ENCODE measurements around the gene ZSCAN26.
"Not testable (repeated sequence)": the region's sequence is repeated elsewhere in the genome, so short reads cannot be mapped to it uniquely, and the experiment has no call there.

ZSCAN26 gene

DNA sequence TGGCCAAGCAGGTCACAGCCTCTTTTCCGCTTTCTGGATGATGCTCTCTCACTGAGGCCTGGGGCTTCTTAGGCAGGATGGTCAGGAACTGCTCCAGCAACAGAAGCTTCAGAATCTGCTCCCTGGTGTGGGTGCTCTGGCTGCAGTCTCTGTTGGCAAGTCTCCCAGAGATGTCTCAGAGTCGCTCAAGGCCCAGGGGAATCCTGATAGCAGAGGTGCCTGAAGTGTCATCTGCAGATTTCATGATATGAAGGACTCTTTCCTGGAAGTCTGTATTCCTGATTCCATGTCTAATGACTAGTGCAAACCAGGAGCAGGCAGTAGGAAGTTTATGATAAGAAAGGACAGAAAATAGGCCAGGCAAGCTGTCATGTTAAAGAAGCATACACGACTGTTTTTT, 48.7 kb downstream of the ZSCAN26 start:
- CTCF ChIA-PET: interaction anchor here (1.0 to 1.4 kb wide), 2 partner anchors 13 to 19 kb away, joined by 3 to 4 read pairs; no protein-coding TSS in a partner anchor
- H3K9me3 ChIP-seq (ENCODE audit: control extremely low read depth in 1 of 5, control insufficient read depth in 4 of 5, insufficient read depth in 2 of 5, low read depth in 1 of 5, low read length in 4 of 5): peaks cover 0 to 7% (median 0%) of the 10 kb centered on the region in 5 experiments
- no peaks in the 10 kb centered on the region for H3K4me1 ChIP-seq (ENCODE audit: control extremely low read depth in 1 of 4, control insufficient read depth in 4 of 4, insufficient read depth in 4 of 4, low read length in 3 of 4)
- H3K36me3 ChIP-seq (ENCODE audit: control insufficient read depth in 4 of 4, insufficient read depth in 4 of 4, low read length in 3 of 4): peaks cover 0 to 4% (median 0%) of the 10 kb centered on the region in 4 experiments
- no peak for DNase-seq
- WGBS (ENCODE audit: insufficient coverage): 86% methylated on average over 3 of the region's 3 CpGs
- no peak overlapping the region for H3K4me3 ChIP-seq (ENCODE audit: control insufficient read depth in 1 of 7, extremely low read depth in 1 of 7, insufficient read depth in 4 of 7, low read depth in 2 of 7, low read length in 6 of 7)
- H3K27me3 ChIP-seq (replicated peaks in 2 of 5; ENCODE audit: control insufficient read depth in 4 of 5, insufficient read depth in 5 of 5, low read length in 4 of 5): no peaks in the 10 kb centered on the region
- H3K27ac ChIP-seq (ENCODE audit: insufficient read depth in 1 of 2, low read depth in 1 of 2, low read length in 2 of 2, poor library complexity in 1 of 2, severe bottlenecking in 2 of 2): no peak overlapping the region
- POLR2A ChIA-PET: interaction anchor here (0.7 kb wide), 1 partner anchor 1178 kb away, joined by 4 read pairs; no protein-coding TSS in a partner anchor

DNA sequence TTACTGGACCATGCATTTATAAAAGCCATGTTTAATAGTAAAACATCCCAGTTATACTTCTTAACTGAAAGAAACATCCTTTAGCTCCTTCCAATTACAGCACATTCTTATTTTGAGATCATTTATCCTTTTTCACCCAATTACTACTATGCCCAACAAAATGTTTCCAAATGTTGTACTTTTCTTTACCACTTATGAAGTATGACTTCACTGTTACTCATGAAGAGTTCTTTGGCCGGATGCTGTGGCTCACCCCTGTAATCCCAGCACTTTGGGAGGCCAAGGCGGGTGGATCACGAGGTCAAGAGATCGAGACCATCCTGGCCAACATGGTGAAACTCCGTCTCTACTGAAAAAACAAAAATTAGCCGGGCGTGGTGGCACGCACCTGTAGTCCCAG, 50.9 kb downstream of the ZSCAN26 start:
- peaks cover 0 to 14% (median 3%) of the 10 kb centered on the region in 5 experiments for H3K9me3 ChIP-seq (ENCODE audit: control extremely low read depth in 1 of 5, control insufficient read depth in 4 of 5, insufficient read depth in 2 of 5, low read depth in 1 of 5, low read length in 4 of 5)
- H3K4me3 ChIP-seq (ENCODE audit: control insufficient read depth in 1 of 7, extremely low read depth in 1 of 7, insufficient read depth in 4 of 7, low read depth in 2 of 7, low read length in 6 of 7); H3K27me3 ChIP-seq (replicated peaks in 2 of 5; ENCODE audit: control insufficient read depth in 4 of 5, insufficient read depth in 5 of 5, low read length in 4 of 5); CTCF ChIA-PET; H3K27ac ChIP-seq (ENCODE audit: insufficient read depth in 1 of 2, low read depth in 1 of 2, low read length in 2 of 2, poor library complexity in 1 of 2, severe bottlenecking in 2 of 2); POLR2A ChIA-PET; DNase-seq; H3K4me1 ChIP-seq (ENCODE audit: control extremely low read depth in 1 of 4, control insufficient read depth in 4 of 4, insufficient read depth in 4 of 4, low read length in 3 of 4); H3K36me3 ChIP-seq (ENCODE audit: control insufficient read depth in 4 of 4, insufficient read depth in 4 of 4, low read length in 3 of 4): not testable (repeated sequence)
- 100% methylated on average over 1 of the region's 8 CpGs for WGBS (ENCODE audit: insufficient coverage)

DNA sequence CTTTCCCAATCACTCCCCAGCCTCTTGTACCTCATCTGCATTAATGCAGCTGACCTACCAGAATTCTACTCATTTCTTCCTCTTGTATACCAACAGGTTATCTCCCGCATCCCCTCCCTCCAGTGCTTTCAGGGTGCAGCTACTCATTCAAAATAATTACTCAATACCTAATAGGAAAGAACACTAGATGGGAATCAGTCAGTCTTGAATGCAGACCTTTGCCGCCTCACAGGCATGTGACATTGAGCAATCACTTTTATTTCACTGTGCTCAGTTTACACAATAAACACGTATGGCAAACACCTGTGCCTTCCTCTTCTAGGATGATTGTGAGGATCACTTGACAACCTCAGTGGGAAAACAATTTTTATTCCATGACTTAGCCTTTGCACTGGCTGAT, 55.7 kb downstream of the ZSCAN26 start:
- ChIA-PET POLR2A (no interaction called here), CTCF (interaction anchor here (1.1 kb wide), 1 partner anchor 10 kb away, joined by 3 read pairs; no protein-coding TSS in a partner anchor)
- DNase-seq: no peak
- Histone ChIP-seq H3K27me3 (replicated peaks in 2 of 5; ENCODE audit: control insufficient read depth in 4 of 5, insufficient read depth in 5 of 5, low read length in 4 of 5) (no peaks in the 10 kb centered on the region), H3K27ac (ENCODE audit: insufficient read depth in 1 of 2, low read depth in 1 of 2, low read length in 2 of 2, poor library complexity in 1 of 2, severe bottlenecking in 2 of 2) (no peak overlapping the region), H3K4me1 (ENCODE audit: control extremely low read depth in 1 of 4, control insufficient read depth in 4 of 4, insufficient read depth in 4 of 4, low read length in 3 of 4) (no peaks in the 10 kb centered on the region), H3K4me3 (ENCODE audit: control insufficient read depth in 1 of 7, extremely low read depth in 1 of 7, insufficient read depth in 4 of 7, low read depth in 2 of 7, low read length in 6 of 7) (no peak overlapping the region), H3K9me3 (ENCODE audit: control extremely low read depth in 1 of 5, control insufficient read depth in 4 of 5, insufficient read depth in 2 of 5, low read depth in 1 of 5, low read length in 4 of 5) (peaks cover 7 to 54% (median 31%) of the 10 kb centered on the region in 5 experiments), H3K36me3 (ENCODE audit: control insufficient read depth in 4 of 4, insufficient read depth in 4 of 4, low read length in 3 of 4) (peaks cover 20 to 48% (median 23%) of the 10 kb centered on the region in 4 experiments)
- WGBS (ENCODE audit: insufficient coverage): 100% methylated on average over 3 of the region's 3 CpGs

DNA sequence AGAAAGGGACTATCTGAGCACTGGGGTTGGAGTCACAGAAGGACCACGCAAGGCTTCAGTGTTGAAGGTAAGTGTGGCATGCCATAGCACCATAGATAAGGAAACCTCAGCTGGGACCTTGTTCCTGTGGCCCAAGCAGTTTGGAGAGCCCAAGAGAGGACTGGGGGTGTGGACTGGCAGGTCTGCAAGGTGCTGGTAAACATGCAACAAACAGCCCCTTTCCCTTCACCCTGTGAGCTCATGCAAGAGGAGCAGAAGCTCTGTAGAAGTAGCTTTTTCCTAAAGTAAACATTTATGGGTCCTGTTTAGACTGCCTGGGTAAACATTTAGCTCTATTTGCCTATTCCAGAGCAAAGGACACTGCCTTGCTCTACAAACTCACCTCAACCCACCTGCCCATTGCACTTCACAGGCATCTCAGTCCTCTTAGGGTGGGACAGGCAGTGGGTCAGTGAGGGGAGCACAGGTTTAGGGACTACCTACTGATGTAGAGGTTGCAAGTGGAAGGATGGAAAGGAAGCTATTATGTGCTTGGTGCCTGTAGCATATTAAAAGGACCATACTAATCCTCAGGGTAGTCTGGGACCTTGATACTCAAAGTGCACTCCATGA, 57.0 kb downstream of the ZSCAN26 start:
- no peak overlapping the region for H3K4me3 ChIP-seq (ENCODE audit: control insufficient read depth in 1 of 7, extremely low read depth in 1 of 7, insufficient read depth in 4 of 7, low read depth in 2 of 7, low read length in 6 of 7)
- no peak overlapping the region for H3K27ac ChIP-seq (ENCODE audit: insufficient read depth in 1 of 2, low read depth in 1 of 2, low read length in 2 of 2, poor library complexity in 1 of 2, severe bottlenecking in 2 of 2)
- peaks cover 7 to 57% (median 33%) of the 10 kb centered on the region in 5 experiments for H3K9me3 ChIP-seq (ENCODE audit: control extremely low read depth in 1 of 5, control insufficient read depth in 4 of 5, insufficient read depth in 2 of 5, low read depth in 1 of 5, low read length in 4 of 5)
- CTCF ChIA-PET: interaction anchor here (0.9 to 1.2 kb wide), 2 partner anchors 23 to 31 kb away, joined by 3 read pairs; no protein-coding TSS in a partner anchor
- H3K4me1 ChIP-seq (ENCODE audit: control extremely low read depth in 1 of 4, control insufficient read depth in 4 of 4, insufficient read depth in 4 of 4, low read length in 3 of 4): no peaks in the 10 kb centered on the region
- H3K36me3 ChIP-seq (ENCODE audit: control insufficient read depth in 4 of 4, insufficient read depth in 4 of 4, low read length in 3 of 4): peaks cover 20 to 51% (median 24%) of the 10 kb centered on the region in 4 experiments
- 100% methylated on average over 1 of the region's 1 CpG for WGBS (ENCODE audit: insufficient coverage)
- POLR2A ChIA-PET: interaction anchor here (1.2 kb wide), 1 partner anchor 11 kb away, joined by 3 read pairs; no protein-coding TSS in a partner anchor
- H3K27me3 ChIP-seq (replicated peaks in 2 of 5; ENCODE audit: control insufficient read depth in 4 of 5, insufficient read depth in 5 of 5, low read length in 4 of 5): no peaks in the 10 kb centered on the region
- no peak for DNase-seq

DNA sequence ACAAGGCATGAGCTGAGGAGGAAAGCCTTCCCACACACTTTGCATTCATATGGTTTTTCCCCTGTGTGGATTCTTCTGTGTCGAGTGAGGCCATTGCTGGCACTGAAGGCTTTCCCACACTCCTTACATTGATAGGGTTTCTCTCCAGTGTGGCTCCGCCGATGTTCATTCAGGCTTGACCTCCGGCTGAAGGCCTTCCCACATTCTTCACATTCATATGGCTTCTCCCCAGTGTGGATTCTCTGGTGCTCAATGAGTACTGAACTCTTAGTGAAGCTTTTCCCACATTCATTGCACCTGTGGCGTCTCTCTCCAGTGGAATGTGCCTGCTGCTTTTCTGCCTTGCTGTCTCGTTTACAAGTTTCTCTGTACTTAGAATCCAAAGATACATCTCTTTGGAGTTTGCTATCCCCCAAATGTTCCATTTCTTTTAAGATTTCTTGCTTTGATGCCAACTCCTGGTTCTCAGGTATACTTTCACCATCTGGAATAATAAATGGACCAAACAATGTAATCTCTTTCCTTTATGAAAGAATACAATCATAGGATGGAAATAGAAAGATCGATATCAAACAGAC, 59.5 kb downstream of the ZSCAN26 start:
- CTCF ChIA-PET: interaction anchor here (2.0 kb wide), 1 partner anchor 9 kb away, joined by 6 read pairs; the partner anchor contains the start of gene ZSCAN31
- Histone ChIP-seq H3K9me3 (ENCODE audit: control extremely low read depth in 1 of 5, control insufficient read depth in 4 of 5, insufficient read depth in 2 of 5, low read depth in 1 of 5, low read length in 4 of 5) (peaks cover 7 to 65% (median 32%) of the 10 kb centered on the region in 5 experiments), H3K27me3 (replicated peaks in 2 of 5; ENCODE audit: control insufficient read depth in 4 of 5, insufficient read depth in 5 of 5, low read length in 4 of 5) (no peaks in the 10 kb centered on the region), H3K27ac (ENCODE audit: insufficient read depth in 1 of 2, low read depth in 1 of 2, low read length in 2 of 2, poor library complexity in 1 of 2, severe bottlenecking in 2 of 2) (no peak overlapping the region), H3K4me3 (ENCODE audit: control insufficient read depth in 1 of 7, extremely low read depth in 1 of 7, insufficient read depth in 4 of 7, low read depth in 2 of 7, low read length in 6 of 7) (peak overlapping the region in 2 of 7 experiments; percentile 1 to 52), H3K36me3 (ENCODE audit: control insufficient read depth in 4 of 4, insufficient read depth in 4 of 4, low read length in 3 of 4) (peaks cover 20 to 59% (median 27%) of the 10 kb centered on the region in 4 experiments), H3K4me1 (ENCODE audit: control extremely low read depth in 1 of 4, control insufficient read depth in 4 of 4, insufficient read depth in 4 of 4, low read length in 3 of 4) (no peaks in the 10 kb centered on the region)
- DNase-seq: no peak
- WGBS (ENCODE audit: insufficient coverage): 98% methylated on average over 7 of the region's 7 CpGs
- POLR2A ChIA-PET: no interaction called here
